Measurements from ENCODE around the gene PHIP.
"Not testable (repeated sequence)": the region's sequence is repeated elsewhere in the genome, so short reads cannot be mapped to it uniquely, and the experiment has no call there.

The PHIP gene

DNA sequence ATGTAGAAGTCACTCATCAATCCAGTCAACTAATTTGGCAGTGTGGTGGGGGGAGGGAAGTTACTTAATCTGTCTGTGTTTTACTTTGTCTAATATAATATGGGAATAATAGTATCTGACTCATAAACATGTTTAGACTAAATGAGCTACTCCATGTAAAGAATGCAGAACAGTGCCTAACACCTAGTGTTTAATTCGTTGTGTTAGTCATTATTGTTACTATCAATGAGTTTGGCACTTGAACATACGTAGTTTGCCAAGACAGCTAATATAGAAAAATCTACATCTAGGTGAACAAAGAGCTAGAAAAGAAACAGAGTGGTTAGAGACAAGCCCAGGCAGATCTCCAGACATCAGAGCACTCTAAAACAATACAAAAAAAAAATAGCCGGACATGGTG lies 161.6 kb downstream of the PHIP start:
- DNase-seq: no peak

GRCh38 chr6:78911218-78911940 lies 166.7 kb downstream of the PHIP start:
- no peak for DNase-seq

- DNase-seq: no peak
These were observed 167.4 kb downstream of the PHIP start for GRCh38 chr6:78910591-78911171.

- no peak for DNase-seq
These were observed 168.0 kb downstream of the PHIP start for GRCh38 chr6:78910010-78910409.

DNA sequence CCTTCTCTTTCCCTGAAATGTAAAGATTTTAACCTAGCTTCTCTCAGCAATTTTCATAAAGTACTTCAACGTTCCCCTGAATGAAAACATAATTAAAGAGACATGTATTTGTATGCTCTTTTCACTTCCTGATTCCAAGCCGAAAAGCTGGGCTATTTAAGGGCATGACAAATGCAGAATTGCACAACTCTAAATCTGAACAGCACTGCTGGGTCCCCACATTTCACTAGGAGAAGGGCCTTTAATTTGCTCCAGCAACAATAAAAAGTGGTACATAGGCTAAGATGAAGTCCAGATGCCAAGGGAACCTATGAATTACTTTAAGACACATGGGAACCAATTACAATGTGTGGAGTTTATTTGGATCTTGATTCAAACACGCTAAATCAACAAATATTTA lies 168.7 kb downstream of the PHIP start:
- no peak for DNase-seq

DNA sequence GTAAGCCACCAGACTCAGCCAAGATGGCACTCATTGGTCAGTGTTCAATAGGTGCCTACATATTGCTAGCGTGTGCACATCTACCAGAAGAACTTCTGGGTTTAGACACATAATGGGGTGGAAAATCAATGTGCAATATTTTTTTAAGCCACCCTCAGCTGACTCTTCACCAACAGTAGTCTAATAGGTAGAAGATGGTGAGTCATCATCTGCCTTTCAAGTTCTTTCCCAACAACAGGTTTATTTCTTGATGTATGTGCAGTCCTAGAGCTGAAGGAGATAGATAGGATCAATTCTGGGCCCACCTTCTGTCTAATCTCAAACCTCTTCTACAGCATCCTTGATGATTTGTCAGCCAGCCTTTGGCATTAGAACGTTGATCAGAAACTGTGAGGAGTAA lies 169.4 kb downstream of the PHIP start:
- no peak for DNase-seq

DNA sequence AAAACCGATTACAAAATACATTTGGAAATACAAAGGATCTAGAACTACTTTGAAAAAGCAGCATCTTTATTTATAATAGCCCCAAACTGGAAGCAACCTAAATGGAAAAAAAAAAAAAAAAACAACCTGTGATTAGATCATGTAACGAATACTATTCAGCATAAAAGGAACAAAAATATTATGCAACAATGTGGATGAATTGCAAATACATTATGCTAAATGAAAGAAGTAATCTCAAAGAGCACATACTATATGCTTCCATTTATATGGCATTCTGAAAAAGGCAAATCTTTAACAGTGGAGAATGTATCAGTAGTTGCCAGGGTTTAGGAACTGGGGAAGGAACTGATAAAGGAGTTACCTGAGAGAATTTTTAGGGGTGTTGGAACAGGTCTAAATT lies 181.8 kb downstream of the PHIP start:
- peak; percentile 2 for DNase-seq

DNA sequence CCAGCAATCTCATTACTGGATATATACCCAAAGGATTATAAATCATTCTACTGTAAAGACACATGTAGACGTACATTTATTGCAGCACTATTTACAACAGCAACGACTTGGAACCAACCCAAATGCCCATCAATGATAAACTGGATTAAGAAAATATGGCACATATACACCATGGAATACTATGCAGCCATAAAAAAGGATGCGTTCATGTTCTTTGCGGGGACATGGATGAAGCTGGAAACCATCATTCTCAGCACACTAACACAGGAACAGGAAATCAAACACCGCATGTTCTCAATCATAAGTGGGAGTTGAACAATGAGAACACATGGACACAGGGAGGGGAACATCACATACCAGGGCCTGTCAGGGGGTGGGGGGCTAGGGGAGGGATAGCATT lies 188.2 kb downstream of the PHIP start:
- DNase-seq: not testable (repeated sequence)

Data from GF-D8 (cell line).